Measurements from ENCODE around the gene PLXNA2.

DNA sequence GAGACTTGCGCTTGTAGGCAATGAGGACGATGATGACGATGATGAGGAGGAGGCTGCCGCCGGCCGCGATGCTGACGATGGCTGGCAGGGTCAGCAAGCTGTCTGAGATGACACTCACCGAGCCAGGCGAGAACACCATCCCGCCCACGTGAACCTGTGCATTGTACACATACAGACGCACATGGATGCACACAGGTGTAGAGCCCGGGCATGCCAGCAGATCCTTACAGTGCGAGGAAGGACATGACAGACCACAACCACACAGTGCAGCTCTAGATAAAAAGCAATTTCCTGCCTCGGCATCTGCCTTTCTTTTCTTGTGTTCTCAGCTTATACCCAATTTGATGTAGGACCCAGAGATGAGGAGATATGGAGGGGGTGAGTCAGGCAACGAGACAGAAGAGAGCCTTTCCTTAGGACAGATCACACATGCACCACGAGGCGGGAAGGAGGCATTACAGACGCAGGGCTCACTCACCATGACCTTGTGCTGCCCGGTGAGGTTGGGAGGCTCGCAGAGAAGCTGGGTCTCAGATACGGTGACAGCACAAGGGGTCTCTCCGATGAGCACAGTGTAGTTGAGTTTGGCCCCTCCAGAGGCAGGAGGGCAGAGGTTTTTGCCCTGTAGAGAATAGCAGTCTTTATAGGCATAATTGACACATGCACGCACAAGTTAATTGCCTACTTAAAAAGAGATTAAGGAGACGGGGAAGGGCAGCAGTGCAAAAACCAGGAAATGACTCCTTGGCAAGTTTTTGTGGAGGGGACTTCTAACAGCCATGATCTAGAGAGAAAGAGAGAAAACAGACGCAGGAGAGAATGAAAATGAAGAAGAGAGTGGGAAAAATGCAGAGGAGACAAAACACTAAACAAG lies 199.4 kb downstream of the PLXNA2 start:
- TF ChIP-seq, protein P1, sequence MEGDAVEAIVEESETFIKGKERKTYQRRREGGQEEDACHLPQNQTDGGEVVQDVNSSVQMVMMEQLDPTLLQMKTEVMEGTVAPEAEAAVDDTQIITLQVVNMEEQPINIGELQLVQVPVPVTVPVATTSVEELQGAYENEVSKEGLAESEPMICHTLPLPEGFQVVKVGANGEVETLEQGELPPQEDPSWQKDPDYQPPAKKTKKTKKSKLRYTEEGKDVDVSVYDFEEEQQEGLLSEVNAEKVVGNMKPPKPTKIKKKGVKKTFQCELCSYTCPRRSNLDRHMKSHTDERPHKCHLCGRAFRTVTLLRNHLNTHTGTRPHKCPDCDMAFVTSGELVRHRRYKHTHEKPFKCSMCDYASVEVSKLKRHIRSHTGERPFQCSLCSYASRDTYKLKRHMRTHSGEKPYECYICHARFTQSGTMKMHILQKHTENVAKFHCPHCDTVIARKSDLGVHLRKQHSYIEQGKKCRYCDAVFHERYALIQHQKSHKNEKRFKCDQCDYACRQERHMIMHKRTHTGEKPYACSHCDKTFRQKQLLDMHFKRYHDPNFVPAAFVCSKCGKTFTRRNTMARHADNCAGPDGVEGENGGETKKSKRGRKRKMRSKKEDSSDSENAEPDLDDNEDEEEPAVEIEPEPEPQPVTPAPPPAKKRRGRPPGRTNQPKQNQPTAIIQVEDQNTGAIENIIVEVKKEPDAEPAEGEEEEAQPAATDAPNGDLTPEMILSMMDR (IDR thresholded peaks at IDR 0.05; ENCODE audit: borderline replicate concordance, extremely low read depth, low read length, poor library complexity, severe bottlenecking) = no peak
- no peak for TF ChIP-seq EZH2 (IDR thresholded peaks at IDR 0.05; ENCODE audit: borderline replicate concordance, low read depth, low read length, severe bottlenecking)
